CD4-positive, alpha-beta T cell (primary cell): ENCODE measurements around the gene SETD4. TPM values are rescaled to one million over a fixed set of nuclear protein-coding genes. Genes with fewer than 3 reads are reported as not detected.

Experiments used
- ATAC-seq: fragments of 200-7000 bp; cut with Tn5 transposase; one replicate; pipeline ENCODE4 v1.10.0; 2022; ENCODE audit warnings: mild to moderate bottlenecking; ENCODE audit not compliant: poor library complexity
- CTCF ChIA-PET: fragments of 350-600 bp; sonication (Branson Sonifier 250); formaldehyde crosslinking; loops from one replicate; lab custom pipeline; 2021; ENCODE audit warnings: antibody characterized with exemption, inconsistent platforms; lab: Charles Lee
- POLR2A ChIA-PET: fragments of 350-600 bp; sonication (Branson Sonifier 250); formaldehyde crosslinking; loops from one replicate; lab custom pipeline; 2021; ENCODE audit warnings: antibody characterized with exemption, inconsistent platforms; lab: Charles Lee
- DNase-seq, 14 experiments: peaks; one replicate each; pipeline ENCODE4 v3.0.0-alpha.2; 2013 to 2020; ENCODE audit warnings: mixed read lengths in 2 of 14
- H3K27ac ChIP-seq, 2 donors: one replicate each; pipeline versions ENCODE4 v1.5.1 to v1.7.0; 2013; ENCODE audit warnings: low read length in 2 of 2, low read depth in 1 of 2, mild to moderate bottlenecking in 1 of 2
- H3K27me3 ChIP-seq, 2 experiments: 1 replicate in 1 of 2; 2 replicates in 1 of 2; pipeline versions ENCODE4 v1.6.1 to v1.7.0; 2013; ENCODE audit warnings: low read length in 2 of 2, control low read depth in 1 of 2, mild to moderate bottlenecking in 1 of 2, moderate library complexity in 1 of 2; ENCODE audit not compliant: insufficient read depth in 2 of 2, control insufficient read depth in 1 of 2
- H3K36me3 ChIP-seq: one replicate; pipeline ENCODE4 v1.6.1; 2013; ENCODE audit warnings: low read length, control low read depth; ENCODE audit not compliant: insufficient read depth
- H3K4me1 ChIP-seq: one replicate; pipeline ENCODE4 v1.6.1; 2013; ENCODE audit warnings: low read length, control low read depth; ENCODE audit not compliant: insufficient read depth
- H3K4me3 ChIP-seq: one replicate; pipeline ENCODE4 v1.5.1; 2013; ENCODE audit warnings: mild to moderate bottlenecking, low read length, moderate library complexity
- H3K9me3 ChIP-seq, 2 experiments: 1 replicate in 1 of 2; 2 replicates in 1 of 2; pipeline versions ENCODE4 v1.6.1 to v1.7.0; 2013; ENCODE audit warnings: low read length in 2 of 2, mild to moderate bottlenecking in 2 of 2, control low read depth in 1 of 2, moderate library complexity in 1 of 2; ENCODE audit not compliant: control insufficient read depth in 1 of 2, insufficient read depth in 1 of 2
- H3K27ac Mint-ChIP-seq: one replicate; pipeline ENCODE4 v1.8.0; 2020; ENCODE audit warnings: mixed read lengths
- H3K27me3 Mint-ChIP-seq: one replicate; pipeline ENCODE4 v1.8.0; 2021; ENCODE audit warnings: mixed read lengths
- H3K36me3 Mint-ChIP-seq: one replicate; pipeline ENCODE4 v1.8.0; 2021; ENCODE audit warnings: low read depth, mixed read lengths
- H3K4me1 Mint-ChIP-seq: one replicate; pipeline ENCODE4 v1.8.0; 2021; ENCODE audit warnings: low read depth, mixed read lengths
- H3K4me3 Mint-ChIP-seq: one replicate; pipeline ENCODE4 v1.8.0; 2020; ENCODE audit warnings: mild to moderate bottlenecking, mixed read lengths
- H3K9me3 Mint-ChIP-seq: one replicate; pipeline ENCODE4 v1.8.0; 2020; ENCODE audit warnings: mixed read lengths
- intact Hi-C, 2 experiments: fragments of 100-400 bp; cut with DNase I in 1 of 2; cut with micrococcal nuclease in 1 of 2; formaldehyde crosslinking; loops; one replicate each; pipeline versions ENCODE4 v1.15.1 to v1.9.0; 2023 to 2025; cut with DNase I, micrococcal nuclease
- total RNA-seq, 174 experiments: library from RNA in 2 of 174; stranded (reverse) in 2 of 174; gene quantifications; one replicate each; pipeline ENCODE4 v1.2.3 and lab custom pipeline; 2021 to 2026
- TF ChIP-seq, protein P1 (sequence below): fragments of 200-600 bp; IDR thresholded peaks from one replicate; pipeline ENCODE4 v1.8.0; 2022; ENCODE audit warnings: antibody characterized with exemption, mild to moderate bottlenecking

Gene SETD4
- total RNA-seq, 2 experiments from 2014 or later: 10.8 to 12.3 TPM

DNA sequence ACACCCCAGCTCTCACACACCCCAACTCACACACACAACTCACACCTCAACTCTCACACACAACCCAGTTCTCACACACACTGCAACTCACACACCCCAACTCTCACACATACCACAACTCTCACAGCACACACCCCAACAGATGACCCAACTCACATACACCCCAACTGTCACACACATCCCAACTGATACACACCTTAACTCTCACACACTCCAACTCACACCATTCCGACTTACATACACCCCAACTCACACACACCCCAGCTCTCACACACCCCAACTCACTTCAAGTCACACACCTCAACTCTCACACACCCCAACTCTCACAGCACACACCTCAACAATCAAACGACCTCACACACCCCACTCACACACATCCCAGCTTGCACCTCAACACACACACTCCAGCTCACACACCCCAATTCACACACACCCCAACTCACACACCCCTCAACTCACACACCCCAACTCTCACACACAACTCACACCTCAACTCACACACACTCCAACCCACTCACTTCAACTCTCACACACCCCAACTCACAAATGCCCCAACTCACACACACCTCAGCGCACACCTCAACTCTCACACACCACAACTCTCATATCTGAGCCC, 66.3 kb downstream of the SETD4 start:
- peaks cover 8 to 18% of the 10 kb centered on the region in 2 experiments for H3K27me3 ChIP-seq
- ChIA-PET POLR2A (no interaction called here), CTCF (no interaction called here)
- DNase-seq (no peak), ATAC-seq (no peak)
- intact Hi-C loops: no loop called here
- Mint-ChIP-seq H3K4me1 (peaks cover 19% of the 10 kb centered on the region), H3K9me3 (no peaks in the 10 kb centered on the region), H3K36me3 (no peaks in the 10 kb centered on the region), H3K4me3 (no peak overlapping the region), H3K27ac (no peak overlapping the region), H3K27me3 (peaks cover 41% of the 10 kb centered on the region)
- no peaks in the 10 kb centered on the region for H3K36me3 ChIP-seq
- peaks cover 2% of the 10 kb centered on the region for H3K4me1 ChIP-seq
- no peak overlapping the region for H3K27ac ChIP-seq
- TF ChIP-seq, protein P1, sequence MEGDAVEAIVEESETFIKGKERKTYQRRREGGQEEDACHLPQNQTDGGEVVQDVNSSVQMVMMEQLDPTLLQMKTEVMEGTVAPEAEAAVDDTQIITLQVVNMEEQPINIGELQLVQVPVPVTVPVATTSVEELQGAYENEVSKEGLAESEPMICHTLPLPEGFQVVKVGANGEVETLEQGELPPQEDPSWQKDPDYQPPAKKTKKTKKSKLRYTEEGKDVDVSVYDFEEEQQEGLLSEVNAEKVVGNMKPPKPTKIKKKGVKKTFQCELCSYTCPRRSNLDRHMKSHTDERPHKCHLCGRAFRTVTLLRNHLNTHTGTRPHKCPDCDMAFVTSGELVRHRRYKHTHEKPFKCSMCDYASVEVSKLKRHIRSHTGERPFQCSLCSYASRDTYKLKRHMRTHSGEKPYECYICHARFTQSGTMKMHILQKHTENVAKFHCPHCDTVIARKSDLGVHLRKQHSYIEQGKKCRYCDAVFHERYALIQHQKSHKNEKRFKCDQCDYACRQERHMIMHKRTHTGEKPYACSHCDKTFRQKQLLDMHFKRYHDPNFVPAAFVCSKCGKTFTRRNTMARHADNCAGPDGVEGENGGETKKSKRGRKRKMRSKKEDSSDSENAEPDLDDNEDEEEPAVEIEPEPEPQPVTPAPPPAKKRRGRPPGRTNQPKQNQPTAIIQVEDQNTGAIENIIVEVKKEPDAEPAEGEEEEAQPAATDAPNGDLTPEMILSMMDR: no peak
- no peaks in the 10 kb centered on the region for H3K9me3 ChIP-seq
- H3K4me3 ChIP-seq: no peak overlapping the region

DNA sequence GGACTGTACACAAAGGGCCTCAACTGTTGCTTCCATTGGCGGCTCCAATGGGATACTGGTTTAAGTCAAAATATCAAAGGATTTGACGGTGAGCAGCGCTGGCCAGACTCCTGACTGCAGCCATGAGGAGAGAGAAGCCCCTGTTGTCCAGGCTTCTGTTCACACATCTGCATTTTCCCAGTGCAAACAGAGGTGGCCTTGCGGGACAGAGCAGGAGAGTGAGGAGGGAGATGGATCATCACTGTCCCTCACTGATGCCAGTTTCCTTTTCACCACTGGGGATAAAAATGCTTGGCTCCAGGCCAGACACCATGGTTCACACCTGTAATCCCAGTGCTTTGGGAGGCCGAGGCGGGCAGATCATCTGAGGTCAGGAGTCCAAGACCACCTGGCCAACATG, 69.2 kb downstream of the SETD4 start:
- H3K27ac Mint-ChIP-seq: no peak overlapping the region
- Histone ChIP-seq H3K36me3 (no peaks in the 10 kb centered on the region), H3K9me3 (no peaks in the 10 kb centered on the region), H3K4me3 (no peak overlapping the region), H3K27ac (no peak overlapping the region), H3K27me3 (peaks cover 0 to 13% of the 10 kb centered on the region in 2 experiments), H3K4me1 (peaks cover 2% of the 10 kb centered on the region)
- ATAC-seq (no peak), DNase-seq (no peak)
- TF ChIP-seq, protein P1: no peak
- H3K4me3 Mint-ChIP-seq: no peak overlapping the region
- no peaks in the 10 kb centered on the region for H3K36me3 Mint-ChIP-seq
- ChIA-PET POLR2A (no interaction called here), CTCF (no interaction called here)
- peaks cover 32% of the 10 kb centered on the region for H3K27me3 Mint-ChIP-seq
- no peaks in the 10 kb centered on the region for H3K9me3 Mint-ChIP-seq
- intact Hi-C loops: no loop called here
- H3K4me1 Mint-ChIP-seq: peaks cover 15% of the 10 kb centered on the region

DNA sequence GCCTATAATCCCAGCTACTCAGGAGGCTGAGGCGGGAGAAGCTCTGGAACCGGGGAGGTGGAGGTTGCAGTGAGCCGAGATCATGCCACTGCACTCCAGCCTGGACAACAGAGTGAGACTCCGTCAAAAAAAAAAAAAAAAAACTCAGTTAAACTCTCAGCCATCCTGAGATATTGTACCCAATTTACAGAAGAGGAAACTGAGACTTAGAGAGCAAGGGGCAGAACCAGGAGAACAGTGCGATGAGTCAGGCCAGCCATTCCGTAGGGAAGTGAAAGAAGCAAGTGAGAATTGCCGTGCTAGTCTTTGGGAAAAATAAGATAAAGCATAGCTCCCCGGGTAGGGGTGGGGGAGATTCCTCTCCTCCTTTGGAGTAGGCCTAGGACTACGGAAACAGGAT, 69.7 kb downstream of the SETD4 start:
- peaks cover 0 to 12% of the 10 kb centered on the region in 2 experiments for H3K27me3 ChIP-seq
- no peaks in the 10 kb centered on the region for H3K36me3 ChIP-seq
- H3K9me3 Mint-ChIP-seq: no peaks in the 10 kb centered on the region
- H3K9me3 ChIP-seq: no peaks in the 10 kb centered on the region
- peaks cover 2% of the 10 kb centered on the region for H3K4me1 ChIP-seq
- DNase-seq (no peak), ATAC-seq (no peak)
- no peak overlapping the region for H3K27ac ChIP-seq
- CTCF ChIA-PET: no interaction called here
- no peak overlapping the region for H3K4me3 ChIP-seq
- TF ChIP-seq, protein P1: no peak
- H3K36me3 Mint-ChIP-seq: no peaks in the 10 kb centered on the region
- H3K27ac Mint-ChIP-seq: no peak overlapping the region
- intact Hi-C loops: no loop called here
- peaks cover 10% of the 10 kb centered on the region for H3K4me1 Mint-ChIP-seq
- POLR2A ChIA-PET: no interaction called here
- no peak overlapping the region for H3K4me3 Mint-ChIP-seq
- peaks cover 32% of the 10 kb centered on the region for H3K27me3 Mint-ChIP-seq
